PC-9 (cell line): ENCODE measurements around the gene CARMIL1.

ENCODE experiments used
- CTCF ChIP-seq: fragments of 200-600 bp; sonication (generic); conservative IDR thresholded peaks from 2 replicates; pipeline ENCODE4 v1.6.1; 2017; ENCODE audit warnings: mixed run types, antibody characterized with exemption, mild to moderate bottlenecking, moderate library complexity
- EZH2 ChIP-seq: fragments of 200-600 bp; sonication (generic); IDR thresholded peaks from 2 replicates; pipeline ENCODE4 v1.8.0; 2017; ENCODE audit warnings: antibody characterized with exemption, low read depth

GRCh38 chr6:25250878-25251277 lies 28.3 kb upstream of the CARMIL1 start:
- TF ChIP-seq EZH2 (no peak), CTCF (no peak)
